Measurements from ENCODE around the gene SNN.

- no peak for TF ChIP-seq CTCF (IDR thresholded peaks at IDR 0.05)
- TF ChIP-seq POLR2A (IDR thresholded peaks at IDR 0.05): no peak
Measured at GRCh38 chr16:11624205-11624604, 44.0 kb upstream of the SNN start.
